Measurements from ENCODE around the gene FTSJ1.

DNA sequence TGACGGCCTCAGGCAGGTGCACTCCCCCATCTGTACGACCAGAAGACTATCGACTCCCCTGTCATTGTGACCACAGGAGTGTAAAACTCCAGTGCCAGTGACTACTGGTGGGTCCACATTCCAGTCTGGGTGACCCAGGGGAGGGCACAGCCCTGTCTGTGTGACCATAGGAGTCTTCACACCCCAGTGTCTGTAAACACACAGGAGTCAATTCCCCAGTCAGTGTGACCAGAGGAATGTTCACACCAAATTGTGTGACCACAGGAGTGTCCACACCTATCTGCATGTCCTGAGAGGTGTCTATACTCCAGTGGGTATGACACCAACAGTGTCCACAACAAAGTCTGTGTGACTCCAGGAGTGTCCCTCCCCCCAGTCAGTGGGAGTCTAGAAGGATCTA, 12.0 kb downstream of the FTSJ1 start:
- TF ChIP-seq CTCF (conservative IDR thresholded peaks at IDR 0.05; ENCODE audit: low read depth, low read length) (no peak), NFE2L2 (IDR thresholded peaks at IDR 0.05; ENCODE audit: low read depth, low read length) (no peak), POLR2A (IDR thresholded peaks at IDR 0.05; ENCODE audit: low read depth, low read length) (no peak), MXI1 (IDR thresholded peaks at IDR 0.05; ENCODE audit: borderline replicate concordance, low read depth, low read length) (no peak), RAD21 (IDR thresholded peaks at IDR 0.05; ENCODE audit: low read length) (no peak), CEBPB (IDR thresholded peaks at IDR 0.05; ENCODE audit: low read depth, low read length) (no peak), SMC3 (IDR thresholded peaks at IDR 0.05; ENCODE audit: low read depth, low read length) (no peak), RFX5 (IDR thresholded peaks at IDR 0.05; ENCODE audit: low read depth, low read length) (no peak), BHLHE40 (IDR thresholded peaks at IDR 0.05; ENCODE audit: low read depth, low read length) (no peak), FOS (IDR thresholded peaks at IDR 0.05; ENCODE audit: low read depth, low read length) (no peak), RCOR1 (IDR thresholded peaks at IDR 0.05; ENCODE audit: insufficient replicate concordance, low read length) (no peak)
- TF ChIP-seq, protein P1, sequence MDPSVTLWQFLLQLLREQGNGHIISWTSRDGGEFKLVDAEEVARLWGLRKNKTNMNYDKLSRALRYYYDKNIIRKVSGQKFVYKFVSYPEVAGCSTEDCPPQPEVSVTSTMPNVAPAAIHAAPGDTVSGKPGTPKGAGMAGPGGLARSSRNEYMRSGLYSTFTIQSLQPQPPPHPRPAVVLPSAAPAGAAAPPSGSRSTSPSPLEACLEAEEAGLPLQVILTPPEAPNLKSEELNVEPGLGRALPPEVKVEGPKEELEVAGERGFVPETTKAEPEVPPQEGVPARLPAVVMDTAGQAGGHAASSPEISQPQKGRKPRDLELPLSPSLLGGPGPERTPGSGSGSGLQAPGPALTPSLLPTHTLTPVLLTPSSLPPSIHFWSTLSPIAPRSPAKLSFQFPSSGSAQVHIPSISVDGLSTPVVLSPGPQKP (IDR thresholded peaks at IDR 0.05; ENCODE audit: borderline replicate concordance, low read depth, low read length): no peak
- TF ChIP-seq, protein P2, sequence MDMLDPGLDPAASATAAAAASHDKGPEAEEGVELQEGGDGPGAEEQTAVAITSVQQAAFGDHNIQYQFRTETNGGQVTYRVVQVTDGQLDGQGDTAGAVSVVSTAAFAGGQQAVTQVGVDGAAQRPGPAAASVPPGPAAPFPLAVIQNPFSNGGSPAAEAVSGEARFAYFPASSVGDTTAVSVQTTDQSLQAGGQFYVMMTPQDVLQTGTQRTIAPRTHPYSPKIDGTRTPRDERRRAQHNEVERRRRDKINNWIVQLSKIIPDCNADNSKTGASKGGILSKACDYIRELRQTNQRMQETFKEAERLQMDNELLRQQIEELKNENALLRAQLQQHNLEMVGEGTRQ (IDR thresholded peaks at IDR 0.05; ENCODE audit: low read depth, low read length): no peak
